Thyroid gland (tissue), 4 donors: ENCODE measurements around the gene CACNA1G.

ENCODE experiments used
- POLR2A ChIP-seq, 2 donors: fragments of 450-650 bp; IDR thresholded peaks; one replicate each; pipeline ENCODE4 v1.6.1; 2017; ENCODE audit warnings: antibody characterized with exemption in 2 of 2, mild to moderate bottlenecking in 2 of 2, moderate library complexity in 1 of 2
- TF ChIP-seq, protein P1 (sequence below), 6 experiments: fragments of 200-600 bp in 3 of 6; fragments of 450-650 bp in 3 of 6; sonication (generic) in 3 of 6; IDR thresholded peaks; one replicate each; pipeline ENCODE4 v1.5.1; 2016 to 2019; ENCODE audit warnings: antibody characterized with exemption in 6 of 6, mild to moderate bottlenecking in 2 of 6, inconsistent platforms in 1 of 6, moderate library complexity in 1 of 6

DNA sequence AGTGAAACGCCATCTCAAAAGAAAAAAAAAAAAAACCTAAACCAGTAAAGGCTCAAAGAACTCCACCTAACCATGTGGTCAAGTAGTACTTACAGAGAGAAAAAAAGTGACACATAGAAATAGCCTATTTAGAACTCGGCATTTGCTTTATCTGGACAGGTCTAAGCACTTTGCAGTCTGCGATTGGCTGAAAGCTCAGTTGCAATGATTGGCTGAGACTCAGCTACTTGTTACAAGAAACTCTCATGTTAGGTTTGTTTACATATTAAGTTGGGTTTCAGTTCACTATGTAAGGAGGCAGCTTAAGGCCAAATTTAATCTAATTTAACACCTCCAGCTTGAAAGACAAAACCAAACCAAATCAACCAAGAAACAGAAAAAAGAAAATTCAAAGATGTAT is 93.2 kb downstream of the CACNA1G start:
- TF ChIP-seq, protein P1, sequence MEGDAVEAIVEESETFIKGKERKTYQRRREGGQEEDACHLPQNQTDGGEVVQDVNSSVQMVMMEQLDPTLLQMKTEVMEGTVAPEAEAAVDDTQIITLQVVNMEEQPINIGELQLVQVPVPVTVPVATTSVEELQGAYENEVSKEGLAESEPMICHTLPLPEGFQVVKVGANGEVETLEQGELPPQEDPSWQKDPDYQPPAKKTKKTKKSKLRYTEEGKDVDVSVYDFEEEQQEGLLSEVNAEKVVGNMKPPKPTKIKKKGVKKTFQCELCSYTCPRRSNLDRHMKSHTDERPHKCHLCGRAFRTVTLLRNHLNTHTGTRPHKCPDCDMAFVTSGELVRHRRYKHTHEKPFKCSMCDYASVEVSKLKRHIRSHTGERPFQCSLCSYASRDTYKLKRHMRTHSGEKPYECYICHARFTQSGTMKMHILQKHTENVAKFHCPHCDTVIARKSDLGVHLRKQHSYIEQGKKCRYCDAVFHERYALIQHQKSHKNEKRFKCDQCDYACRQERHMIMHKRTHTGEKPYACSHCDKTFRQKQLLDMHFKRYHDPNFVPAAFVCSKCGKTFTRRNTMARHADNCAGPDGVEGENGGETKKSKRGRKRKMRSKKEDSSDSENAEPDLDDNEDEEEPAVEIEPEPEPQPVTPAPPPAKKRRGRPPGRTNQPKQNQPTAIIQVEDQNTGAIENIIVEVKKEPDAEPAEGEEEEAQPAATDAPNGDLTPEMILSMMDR (IDR thresholded peaks at IDR 0.05), result no peak
- TF ChIP-seq POLR2A (IDR thresholded peaks at IDR 0.05), result no peak
